ENCODE measurements around the gene TNFAIP8. TPM values are rescaled to one million over a fixed set of nuclear protein-coding genes. Genes with fewer than 3 reads are reported as not detected.
"Not testable (repeated sequence)": the region's sequence is repeated elsewhere in the genome, so short reads cannot be mapped to it uniquely, and the experiment has no call there.

TNFAIP8 gene
- total and polyA plus RNA-seq, 8 donors, result 1.2 to 37.1 (median 11.5) TPM

- no peak overlapping the region for H3K27ac ChIP-seq
- intact Hi-C loops (cut with DNase I; ENCODE audit: low total_unique reads), result no loop called here
Observed at GRCh38 chr5:119426057-119426456, 70.2 kb downstream of the TNFAIP8 start.

GRCh38 chr5:119427060-119427459 lies 71.2 kb downstream of the TNFAIP8 start:
- no peak for DNase-seq
- Histone ChIP-seq H3K4me3 (no peak overlapping the region), H3K27ac (peak overlapping the region in 1 of 5 donors; percentile 48), H3K27me3 (no peaks in the 10 kb centered on the region), H3K4me1 (peaks cover 0 to 22% (median 3%) of the 10 kb centered on the region in 4 donors), H3K36me3 (no peaks in the 10 kb centered on the region), H3K9me3 (no peaks in the 10 kb centered on the region)
- 57 to 80% (median 76%) methylated on average over 2 of the region's 2 CpGs for WGBS, 5 donors
- TF ChIP-seq POLR2AphosphoS5 (IDR thresholded peaks at IDR 0.05) (peak in 1 of 3 donors; percentile 33), POLR2A (IDR thresholded peaks at IDR 0.05) (no peak)
- intact Hi-C loops (cut with DNase I; ENCODE audit: low total_unique reads), result no loop called here

More at GRCh38 chr5:119426057-119426456, 70.2 kb downstream of the TNFAIP8 start:
- DNase-seq, result no peak
- 93 to 100% (median 98%) methylated on average over 3 of the region's 3 CpGs for WGBS, 5 donors
- H3K4me3 ChIP-seq, result no peak overlapping the region
- no peaks in the 10 kb centered on the region for H3K27me3 ChIP-seq
- peaks cover 0 to 22% (median 3%) of the 10 kb centered on the region in 4 donors for H3K4me1 ChIP-seq
- no peaks in the 10 kb centered on the region for H3K9me3 ChIP-seq
- TF ChIP-seq CTCF (IDR thresholded peaks at IDR 0.05) (no peak), POLR2A (IDR thresholded peaks at IDR 0.05) (no peak), POLR2AphosphoS5 (IDR thresholded peaks at IDR 0.05) (no peak), EP300 (IDR thresholded peaks at IDR 0.05) (no peak)
- no peaks in the 10 kb centered on the region for H3K36me3 ChIP-seq

GRCh38 chr5:119427596-119427995 lies 71.8 kb downstream of the TNFAIP8 start:
- H3K27ac ChIP-seq, result peak overlapping the region in 1 of 5 donors; percentile 48
- intact Hi-C loops (cut with DNase I; ENCODE audit: low total_unique reads); H3K27me3 ChIP-seq: not testable (repeated sequence)

GRCh38 chr5:119428166-119428565 lies 72.3 kb downstream of the TNFAIP8 start:
- H3K27ac ChIP-seq, result peak overlapping the region in 1 of 5 donors; percentile 48
- H3K4me3 ChIP-seq; H3K36me3 ChIP-seq; DNase-seq; intact Hi-C loops (cut with DNase I; ENCODE audit: low total_unique reads); H3K9me3 ChIP-seq; H3K27me3 ChIP-seq: not testable (repeated sequence)
- 27 to 65% (median 39%) methylated on average over 1 of the region's 1 CpG for WGBS, 5 donors
- H3K4me1 ChIP-seq, result peaks cover 0 to 22% (median 3%) of the 10 kb centered on the region in 4 donors

More at GRCh38 chr5:119427596-119427995, 71.8 kb downstream of the TNFAIP8 start:
- not testable (repeated sequence) for H3K36me3 ChIP-seq, H3K9me3 ChIP-seq, DNase-seq, H3K4me3 ChIP-seq
- 28 to 40% (median 35%) methylated on average over 4 of the region's 4 CpGs for WGBS, 5 donors
- peaks cover 0 to 22% (median 3%) of the 10 kb centered on the region in 4 donors for H3K4me1 ChIP-seq

- H3K9me3 ChIP-seq; H3K27me3 ChIP-seq; DNase-seq; H3K36me3 ChIP-seq; intact Hi-C loops (cut with DNase I; ENCODE audit: low total_unique reads); H3K4me3 ChIP-seq; H3K27ac ChIP-seq: not testable (repeated sequence)
- WGBS, 5 donors, result 64 to 73% (median 71%) methylated on average over 3 of the region's 3 CpGs
- H3K4me1 ChIP-seq, result peaks cover 0 to 22% (median 3%) of the 10 kb centered on the region in 4 donors
Observed at GRCh38 chr5:119428574-119428973, 72.8 kb downstream of the TNFAIP8 start.

GRCh38 chr5:119432674-119433237 lies 76.9 kb downstream of the TNFAIP8 start:
- intact Hi-C loops (cut with DNase I; ENCODE audit: low total_unique reads), result not testable (repeated sequence)
- 88 to 97% (median 91%) methylated on average over 10 of the region's 10 CpGs for WGBS, 5 donors

DNA sequence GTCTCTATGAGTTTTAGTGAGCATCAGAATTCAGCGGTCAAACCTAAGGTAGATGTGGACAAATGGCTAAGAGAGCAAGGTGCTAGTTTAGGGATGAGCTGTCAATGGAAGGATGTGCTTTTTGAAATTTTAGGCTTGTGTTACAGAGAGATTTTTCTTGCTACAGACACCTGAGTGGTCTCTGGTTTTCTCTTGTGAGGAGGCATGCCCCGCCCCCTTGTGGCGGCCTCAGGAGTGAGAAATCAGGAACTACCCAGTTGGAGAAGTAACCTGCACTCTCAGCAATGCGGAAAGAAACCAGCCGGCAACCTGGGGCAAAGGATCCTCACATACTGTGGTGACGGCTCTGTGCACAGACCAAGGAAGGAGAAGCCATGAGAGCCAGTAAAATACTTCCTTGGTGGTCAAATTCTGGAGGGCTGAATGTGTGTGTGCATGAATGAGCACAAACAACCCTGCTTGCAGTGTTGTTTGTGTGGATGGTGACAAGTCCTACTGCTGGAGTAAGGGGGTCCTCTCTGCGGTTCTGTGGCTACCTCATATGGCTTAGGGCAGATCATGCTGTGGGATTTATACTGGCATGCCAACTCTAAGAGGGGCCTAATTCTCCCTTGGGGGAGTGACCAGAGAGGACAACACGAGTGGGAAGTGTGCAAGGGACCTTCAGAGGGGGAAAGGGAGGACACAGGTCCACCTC lies 79.8 kb downstream of the TNFAIP8 start:
- Histone ChIP-seq H3K27ac (no peak overlapping the region), H3K4me3 (no peak overlapping the region), H3K36me3 (no peaks in the 10 kb centered on the region), H3K9me3 (peaks cover 0 to 4% (median 0%) of the 10 kb centered on the region in 4 donors), H3K4me1 (peaks cover 0 to 28% (median 8%) of the 10 kb centered on the region in 4 donors), H3K27me3 (no peaks in the 10 kb centered on the region)
- intact Hi-C loops (cut with DNase I; ENCODE audit: low total_unique reads), result no loop called here
- peak; percentile 75 to 79 for DNase-seq
- 45 to 57% (median 48%) methylated on average over 8 of the region's 8 CpGs for WGBS, 5 donors
- TF ChIP-seq POLR2AphosphoS5 (IDR thresholded peaks at IDR 0.05), result peak in 1 of 3 donors; percentile 8
- peak in 4 of 7 experiments; percentile 30 to 53 (median 43) for TF ChIP-seq CTCF (IDR thresholded peaks at IDR 0.05)
- no peak for TF ChIP-seq EP300 (IDR thresholded peaks at IDR 0.05)
- TF ChIP-seq POLR2A (IDR thresholded peaks at IDR 0.05), result no peak

More at GRCh38 chr5:119432674-119433237, 76.9 kb downstream of the TNFAIP8 start:
- not testable (repeated sequence) for H3K4me3 ChIP-seq, H3K9me3 ChIP-seq, DNase-seq, H3K27ac ChIP-seq, H3K36me3 ChIP-seq, H3K27me3 ChIP-seq
- H3K4me1 ChIP-seq, result peaks cover 0 to 17% (median 4%) of the 10 kb centered on the region in 4 donors

GRCh38 chr5:119437785-119438586 lies 82.2 kb downstream of the TNFAIP8 start:
- H3K36me3 ChIP-seq; DNase-seq; intact Hi-C loops (cut with DNase I; ENCODE audit: low total_unique reads); H3K9me3 ChIP-seq; H3K4me3 ChIP-seq; H3K27ac ChIP-seq; H3K27me3 ChIP-seq: not testable (repeated sequence)
- peaks cover 0 to 28% (median 8%) of the 10 kb centered on the region in 4 donors for H3K4me1 ChIP-seq
- 67 to 90% (median 77%) methylated on average over 3 of the region's 3 CpGs for WGBS, 5 donors

All from stomach (tissue), 9 donors.